Pancreas (tissue), 10 donors: ENCODE measurements around the gene RRBP1. TPM values are rescaled to one million over a fixed set of nuclear protein-coding genes. Genes with fewer than 3 reads are reported as not detected.
A peak's percentile ranks its signal among the peaks of the same experiment; 100 is the strongest.

ENCODE experiments used
- ATAC-seq, 4 donors: fragments of 200-7000 bp; cut with Tn5 transposase; one replicate each; pipeline versions ENCODE4 v1.8.0 to v1.9.1; 2020; ENCODE audit warnings: mild to moderate bottlenecking in 4 of 4, moderate library complexity in 4 of 4
- DNase-seq, 6 donors: peaks; one replicate each; pipeline ENCODE4 v3.0.0-alpha.2; 2020
- FAIRE-seq: peaks from 2 replicates; lab custom pipeline; 2012; peaks lifted over from hg19 to GRCh38; lab: Jason Lieb, UNC
- H3K27ac ChIP-seq, 4 donors: fragments of 200-600 bp; sonication (generic); 1 replicate in 3 of 4; 2 replicates in 1 of 4; pipeline versions ENCODE4 v1.5.0 to v1.8.0; 2020
- H3K27me3 ChIP-seq, 4 donors: fragments of 200-600 bp; one replicate each; pipeline ENCODE4 v1.8.0; 2021
- H3K36me3 ChIP-seq, 3 donors: fragments of 200-600 bp; sonication (generic) in 1 of 3; one replicate each; pipeline versions ENCODE4 v1.5.0 to v1.8.0; 2020 to 2021
- H3K4me1 ChIP-seq, 3 donors: fragments of 200-600 bp; one replicate each; pipeline ENCODE4 v1.8.0; 2021
- H3K4me3 ChIP-seq, 4 donors: fragments of 200-600 bp; sonication (generic) in 2 of 4; one replicate each; pipeline versions ENCODE4 v1.5.0 to v1.8.0; 2020 to 2021
- H3K9me3 ChIP-seq, 4 donors: fragments of 200-600 bp; one replicate each; pipeline ENCODE4 v1.8.0; 2021
- WGBS, 2 donors: extraction: QIAGEN DNeasy Blood & Tissue Kit; methylation state at CpG; one replicate each; pipeline ENCODE4 v1.1.7; 2013; 5-methylcytosine and 5-hydroxymethylcytosine counted together
- intact Hi-C, 3 donors: fragments of 100-400 bp; cut with DNase I; formaldehyde crosslinking; loops; one replicate each; pipeline versions ENCODE4 v1.11.1 to v1.14.2; 2022
- polyA plus RNA-seq, 2 donors: library from polyadenylated mRNA; stranded (reverse); fragments of 200-250 nt; gene quantifications; one replicate each; pipeline ENCODE4 v1.2.3, GENCODE V29; 2013
- total RNA-seq, 6 donors: library from RNA; stranded (reverse); fragmentation: NEBNext Ultra II Directional in 4 of 6; extraction: Animal tissue kit (Norgen Biotek cat#: 25700) in 4 of 6; gene quantifications; one replicate each; pipeline versions ENCODE4 v1.2.1 to v1.2.4, GENCODE V29; 2021 to 2023
- TF ChIP-seq, protein P1 (sequence below), 4 donors: fragments of 200-600 bp; sonication (generic) in 3 of 4; IDR thresholded peaks; one replicate each; pipeline versions ENCODE4 v1.5.0 to v1.8.0; 2021; ENCODE audit warnings: antibody characterized with exemption in 4 of 4
- donor health status: healthy with polysubstance abuse.
- donor health status: DM: no; HTN: no; CAD: no; lungs with moderate emphysema.
- donor health status: DM: no; HTN: no; CAD: no.
- donor health status: control.
- donor health status: control.
- donor health status: Bipolar disorder and iron deficiency.
- donor health status: DM: yes; HTN: yes; CAD: no.
- donor health status: DM: no; HTN: no; CAD: no.
- donor health status: DM: no; HTN: no; CAD: no.
- donor health status: DM: yes; HTN: yes; CAD: no.

The RRBP1 gene
- total and polyA plus RNA-seq, 8 donors, result 170 to 442 (median 348) TPM

- ATAC-seq, result no peak
- no peak for FAIRE-seq
- 76 to 79% methylated on average over 21 of the region's 21 CpGs for WGBS, 2 donors
- Histone ChIP-seq H3K4me1 (peaks cover 0 to 8% (median 3%) of the 10 kb centered on the region in 3 donors), H3K4me3 (no peak overlapping the region), H3K36me3 (peaks cover 0 to 98% (median 64%) of the 10 kb centered on the region in 3 donors), H3K27ac (no peak overlapping the region), H3K27me3 (no peaks in the 10 kb centered on the region), H3K9me3 (no peaks in the 10 kb centered on the region)
- intact Hi-C loops, result no loop called here
- TF ChIP-seq, protein P1, sequence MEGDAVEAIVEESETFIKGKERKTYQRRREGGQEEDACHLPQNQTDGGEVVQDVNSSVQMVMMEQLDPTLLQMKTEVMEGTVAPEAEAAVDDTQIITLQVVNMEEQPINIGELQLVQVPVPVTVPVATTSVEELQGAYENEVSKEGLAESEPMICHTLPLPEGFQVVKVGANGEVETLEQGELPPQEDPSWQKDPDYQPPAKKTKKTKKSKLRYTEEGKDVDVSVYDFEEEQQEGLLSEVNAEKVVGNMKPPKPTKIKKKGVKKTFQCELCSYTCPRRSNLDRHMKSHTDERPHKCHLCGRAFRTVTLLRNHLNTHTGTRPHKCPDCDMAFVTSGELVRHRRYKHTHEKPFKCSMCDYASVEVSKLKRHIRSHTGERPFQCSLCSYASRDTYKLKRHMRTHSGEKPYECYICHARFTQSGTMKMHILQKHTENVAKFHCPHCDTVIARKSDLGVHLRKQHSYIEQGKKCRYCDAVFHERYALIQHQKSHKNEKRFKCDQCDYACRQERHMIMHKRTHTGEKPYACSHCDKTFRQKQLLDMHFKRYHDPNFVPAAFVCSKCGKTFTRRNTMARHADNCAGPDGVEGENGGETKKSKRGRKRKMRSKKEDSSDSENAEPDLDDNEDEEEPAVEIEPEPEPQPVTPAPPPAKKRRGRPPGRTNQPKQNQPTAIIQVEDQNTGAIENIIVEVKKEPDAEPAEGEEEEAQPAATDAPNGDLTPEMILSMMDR (IDR thresholded peaks at IDR 0.05), result no peak
- DNase-seq, result peak in 2 of 6 donors; percentile 37 to 79
Measured at GRCh38 chr20:17629678-17630089, 52.4 kb downstream of the RRBP1 start.

GRCh38 chr20:17629025-17629424 is 53.0 kb downstream of the RRBP1 start:
- Histone ChIP-seq H3K36me3 (peaks cover 0 to 98% (median 64%) of the 10 kb centered on the region in 3 donors), H3K4me3 (no peak overlapping the region), H3K4me1 (peaks cover 0 to 8% (median 3%) of the 10 kb centered on the region in 3 donors), H3K27ac (no peak overlapping the region), H3K27me3 (no peaks in the 10 kb centered on the region), H3K9me3 (no peaks in the 10 kb centered on the region)
- TF ChIP-seq, protein P1 (IDR thresholded peaks at IDR 0.05), result no peak
- no peak for FAIRE-seq
- intact Hi-C loops, result no loop called here
- 67 to 78% methylated on average over 8 of the region's 8 CpGs for WGBS, 2 donors
- peak in 3 of 6 donors; percentile 28 to 63 (median 54) for DNase-seq
- ATAC-seq, result no peak

DNA sequence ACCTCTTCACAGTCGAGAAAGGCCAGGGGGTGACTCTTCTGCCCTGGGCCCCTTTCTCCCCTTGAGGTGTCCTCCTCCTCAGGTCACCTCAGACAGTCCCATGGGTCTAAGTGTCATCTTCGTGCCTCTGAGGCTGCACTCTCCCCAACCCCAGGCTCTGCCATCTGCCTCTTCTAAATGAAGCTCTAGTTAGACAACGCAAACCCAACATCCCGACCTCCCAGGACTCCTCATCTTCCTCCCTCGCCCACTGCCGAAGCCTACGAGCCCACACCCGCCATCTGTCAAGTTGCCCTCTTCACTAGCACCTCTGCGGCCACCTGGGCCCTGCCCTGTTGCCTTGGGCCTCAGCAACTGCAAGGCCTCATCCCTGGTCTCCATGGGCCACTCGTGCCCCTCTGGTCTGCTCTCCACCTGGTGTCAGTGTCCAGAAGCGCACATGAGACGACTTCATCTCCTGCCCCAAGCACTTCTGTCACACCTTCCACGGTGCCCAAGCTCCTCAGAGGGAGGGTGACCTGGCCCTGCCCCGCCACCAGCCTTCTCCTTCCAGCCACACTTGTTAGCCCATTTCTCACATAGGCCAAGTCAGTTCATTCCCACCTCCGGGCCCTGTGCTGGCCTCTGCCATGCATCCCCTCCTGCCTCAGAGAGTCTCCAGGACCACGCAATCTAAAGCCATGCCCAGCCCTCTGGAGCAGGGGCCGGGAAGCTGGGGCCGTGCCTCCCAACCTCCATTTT is 53.8 kb downstream of the RRBP1 start:
- TF ChIP-seq, protein P1 (IDR thresholded peaks at IDR 0.05), result no peak
- no peaks in the 10 kb centered on the region for H3K27me3 ChIP-seq
- no peaks in the 10 kb centered on the region for H3K9me3 ChIP-seq
- H3K4me3 ChIP-seq, result no peak overlapping the region
- DNase-seq (peak in 3 of 6 donors; percentile 35 to 69 (median 57)), ATAC-seq (no peak), FAIRE-seq (no peak)
- intact Hi-C loops, result no loop called here
- H3K4me1 ChIP-seq, result peaks cover 0 to 8% (median 3%) of the 10 kb centered on the region in 3 donors
- WGBS, 2 donors, result 73 to 75% methylated on average over 18 of the region's 18 CpGs
- H3K27ac ChIP-seq, result no peak overlapping the region
- H3K36me3 ChIP-seq, result peaks cover 0 to 98% (median 65%) of the 10 kb centered on the region in 3 donors

DNA sequence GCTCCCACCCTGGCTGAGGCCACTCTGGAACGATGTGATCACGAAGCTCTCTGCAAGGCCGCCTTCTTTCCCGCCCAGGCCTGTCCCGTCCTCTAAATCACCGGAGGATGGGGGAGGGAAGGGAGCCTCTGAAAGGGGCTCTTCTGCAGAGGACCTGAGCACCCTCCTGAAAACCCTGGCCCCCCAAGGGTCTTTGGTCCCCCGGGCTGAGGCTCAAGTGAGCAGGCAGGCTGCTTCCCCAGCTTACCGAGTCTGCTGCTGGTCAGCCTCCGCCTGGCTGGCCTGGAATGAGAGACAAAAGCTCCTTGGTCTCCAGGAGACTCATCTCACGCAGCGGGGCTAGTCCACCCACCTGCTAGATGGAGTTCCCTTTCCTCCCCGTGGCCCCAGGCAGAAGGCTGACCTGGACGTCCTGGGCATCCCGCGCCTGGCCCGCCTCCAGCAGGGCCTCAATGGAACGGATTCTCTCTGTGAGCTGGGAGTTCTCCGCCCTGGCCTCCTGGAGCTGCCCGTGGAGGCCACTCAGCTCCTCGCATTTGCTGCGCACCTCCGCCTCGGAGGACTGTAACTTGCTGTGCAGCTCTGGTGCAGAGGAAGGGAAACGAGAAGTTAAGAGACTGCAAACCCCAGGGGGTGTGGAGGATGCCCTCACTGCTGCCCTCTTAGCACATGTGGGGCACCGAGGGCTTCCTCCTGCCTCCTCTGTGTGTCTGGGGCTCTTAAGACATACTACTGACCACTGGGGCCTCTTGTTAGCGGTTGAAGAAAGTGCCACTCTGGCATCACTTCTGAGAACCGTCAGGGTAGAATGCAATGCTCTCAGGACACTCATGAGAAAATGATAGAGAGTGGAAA is 54.7 kb downstream of the RRBP1 start:
- H3K4me3 ChIP-seq, result no peak overlapping the region
- H3K27me3 ChIP-seq, result no peaks in the 10 kb centered on the region
- WGBS, 2 donors, result 65 to 72% methylated on average over 27 of the region's 27 CpGs
- FAIRE-seq (no peak), ATAC-seq (peak in 2 of 4 donors; percentile 2), DNase-seq (peak in 3 of 6 donors; percentile 42 to 68 (median 61))
- TF ChIP-seq, protein P1 (IDR thresholded peaks at IDR 0.05), result no peak
- H3K9me3 ChIP-seq, result no peaks in the 10 kb centered on the region
- peaks cover 0 to 98% (median 69%) of the 10 kb centered on the region in 3 donors for H3K36me3 ChIP-seq
- peak overlapping the region; percentile 6 to 56 (median 42) for H3K27ac ChIP-seq
- intact Hi-C loops, result no loop called here
- peaks cover 0 to 8% (median 3%) of the 10 kb centered on the region in 3 donors for H3K4me1 ChIP-seq
